Measurements from ENCODE around the gene S100A7A. TPM values are rescaled to one million over a fixed set of nuclear protein-coding genes. Genes with fewer than 3 reads are reported as not detected.

The S100A7A gene
- polyA plus RNA-seq, 1 of the 3 experiments (the other 2 are of a cell fraction), result not detected

DNA sequence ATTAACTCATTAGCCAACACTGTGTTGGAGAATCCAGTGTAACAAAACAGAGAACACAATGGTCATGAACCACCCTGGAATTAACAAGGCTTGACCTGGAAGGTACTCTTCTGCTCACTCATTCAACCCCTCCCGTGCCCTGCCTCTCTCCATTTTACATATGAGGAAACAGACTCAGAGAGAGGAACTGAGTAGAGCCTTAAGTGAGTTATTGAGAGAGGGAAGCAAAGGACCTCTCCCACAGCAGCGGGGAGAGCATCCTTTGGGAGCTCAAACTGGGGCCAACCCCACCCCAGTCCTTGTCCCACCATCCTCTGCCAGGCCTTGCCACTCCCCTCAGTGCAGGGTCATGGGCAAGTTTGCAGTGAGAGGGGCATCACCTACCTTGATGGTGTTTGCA is 42.2 kb upstream of the S100A7A start:
- no peak overlapping the region for H2AFZ ChIP-seq (ENCODE audit: low read depth)
- H3K9me3 ChIP-seq, result no peaks in the 10 kb centered on the region
- no peaks in the 10 kb centered on the region for H3K36me3 ChIP-seq (replicated peaks in 1 of 2; ENCODE audit: control insufficient read depth in 1 of 2, insufficient read depth in 2 of 2, low read length in 1 of 2)
- DNase-seq, result no peak
- no peak overlapping the region for H3K9ac ChIP-seq
- ChIA-PET POLR2A (no interaction called here), CTCF (interaction anchor here (1.6 kb wide), 1 partner anchor 92 kb away, joined by 5 read pairs; no protein-coding TSS in a partner anchor)
- TF ChIP-seq RAD21 (IDR thresholded peaks at IDR 0.05; ENCODE audit: low read length) (no peak), TAF1 (IDR thresholded peaks at IDR 0.05; ENCODE audit: borderline replicate concordance, low read depth, low read length) (no peak), EZH2phosphoT487 (IDR thresholded peaks at IDR 0.05; ENCODE audit: borderline replicate concordance, low read depth) (no peak), GABPA (IDR thresholded peaks at IDR 0.05; ENCODE audit: low read depth) (no peak), MEF2A (IDR thresholded peaks at IDR 0.05; ENCODE audit: borderline replicate concordance, low read depth) (no peak), RCOR1 (IDR thresholded peaks at IDR 0.05; ENCODE audit: low read length) (no peak), FOSL2 (IDR thresholded peaks at IDR 0.05; ENCODE audit: borderline replicate concordance, low read depth) (no peak), POLR2AphosphoS5 (IDR thresholded peaks at IDR 0.05; ENCODE audit: low read depth, low read length) (no peak)
- TF ChIP-seq, protein P1, sequence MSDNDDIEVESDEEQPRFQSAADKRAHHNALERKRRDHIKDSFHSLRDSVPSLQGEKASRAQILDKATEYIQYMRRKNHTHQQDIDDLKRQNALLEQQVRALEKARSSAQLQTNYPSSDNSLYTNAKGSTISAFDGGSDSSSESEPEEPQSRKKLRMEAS (IDR thresholded peaks at IDR 0.05; ENCODE audit: low read depth), result no peak
- TF ChIP-seq, protein P2, sequence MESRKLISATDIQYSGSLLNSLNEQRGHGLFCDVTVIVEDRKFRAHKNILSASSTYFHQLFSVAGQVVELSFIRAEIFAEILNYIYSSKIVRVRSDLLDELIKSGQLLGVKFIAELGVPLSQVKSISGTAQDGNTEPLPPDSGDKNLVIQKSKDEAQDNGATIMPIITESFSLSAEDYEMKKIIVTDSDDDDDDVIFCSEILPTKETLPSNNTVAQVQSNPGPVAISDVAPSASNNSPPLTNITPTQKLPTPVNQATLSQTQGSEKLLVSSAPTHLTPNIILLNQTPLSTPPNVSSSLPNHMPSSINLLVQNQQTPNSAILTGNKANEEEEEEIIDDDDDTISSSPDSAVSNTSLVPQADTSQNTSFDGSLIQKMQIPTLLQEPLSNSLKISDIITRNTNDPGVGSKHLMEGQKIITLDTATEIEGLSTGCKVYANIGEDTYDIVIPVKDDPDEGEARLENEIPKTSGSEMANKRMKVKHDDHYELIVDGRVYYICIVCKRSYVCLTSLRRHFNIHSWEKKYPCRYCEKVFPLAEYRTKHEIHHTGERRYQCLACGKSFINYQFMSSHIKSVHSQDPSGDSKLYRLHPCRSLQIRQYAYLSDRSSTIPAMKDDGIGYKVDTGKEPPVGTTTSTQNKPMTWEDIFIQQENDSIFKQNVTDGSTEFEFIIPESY (IDR thresholded peaks at IDR 0.05; ENCODE audit: borderline replicate concordance, low read depth), result no peak
- TF ChIP-seq, protein P3, sequence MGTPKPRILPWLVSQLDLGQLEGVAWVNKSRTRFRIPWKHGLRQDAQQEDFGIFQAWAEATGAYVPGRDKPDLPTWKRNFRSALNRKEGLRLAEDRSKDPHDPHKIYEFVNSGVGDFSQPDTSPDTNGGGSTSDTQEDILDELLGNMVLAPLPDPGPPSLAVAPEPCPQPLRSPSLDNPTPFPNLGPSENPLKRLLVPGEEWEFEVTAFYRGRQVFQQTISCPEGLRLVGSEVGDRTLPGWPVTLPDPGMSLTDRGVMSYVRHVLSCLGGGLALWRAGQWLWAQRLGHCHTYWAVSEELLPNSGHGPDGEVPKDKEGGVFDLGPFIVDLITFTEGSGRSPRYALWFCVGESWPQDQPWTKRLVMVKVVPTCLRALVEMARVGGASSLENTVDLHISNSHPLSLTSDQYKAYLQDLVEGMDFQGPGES (IDR thresholded peaks at IDR 0.05; ENCODE audit: low read depth, low read length), result no peak
- 0% methylated on average over 2 of the region's 2 CpGs for WGBS (ENCODE audit: low lambda C conversion rate)
- no peaks in the 10 kb centered on the region for H3K4me1 ChIP-seq (ENCODE audit: control insufficient read depth in 1 of 2, insufficient read depth in 2 of 2, low read depth in 1 of 2, low read length in 1 of 2)
- no peak overlapping the region for H3K4me3 ChIP-seq (ENCODE audit: low read depth in 2 of 2, low read length in 1 of 2)
- no peak overlapping the region for H3K27ac ChIP-seq (ENCODE audit: low read depth in 2 of 2, low read length in 1 of 2)
- peaks cover 4% of the 10 kb centered on the region; the same call in 1 of the 2 replicates for H3K27me3 ChIP-seq (ENCODE audit: insufficient read depth)
- no peaks in the 10 kb centered on the region for H3K79me2 ChIP-seq (ENCODE audit: insufficient read depth)
- H3F3A ChIP-seq (replicated peaks; ENCODE audit: insufficient read depth), result no peaks in the 10 kb centered on the region
- no peaks in the 10 kb centered on the region for H3K9me2 ChIP-seq
- no peaks in the 10 kb centered on the region for H4K20me1 ChIP-seq (ENCODE audit: insufficient read depth)
- H3K4me2 ChIP-seq, result no peak overlapping the region

DNA sequence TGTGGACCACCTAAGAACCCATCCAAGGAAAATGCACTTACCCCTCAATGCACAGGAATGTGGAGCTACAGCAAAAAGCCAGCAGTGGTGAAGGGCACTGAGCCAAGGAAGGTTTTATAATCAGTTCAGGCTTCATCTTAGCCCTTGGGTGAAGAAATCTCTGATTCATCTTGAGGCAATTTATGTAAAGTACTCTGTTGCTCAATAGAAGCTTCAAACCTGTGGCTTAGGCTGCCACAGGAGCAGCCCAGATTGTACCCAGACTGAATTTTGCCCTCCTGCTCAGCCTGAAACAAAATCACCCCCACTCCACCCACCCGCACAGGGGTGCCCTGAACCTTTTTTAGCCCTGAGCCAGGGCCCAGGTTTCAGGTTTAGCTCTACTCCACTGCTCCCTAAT is 40.8 kb upstream of the S100A7A start, which contains the start of gene S100A12:
S100A12 (minus strand) TSS at position 111 of the 400 bp plus-strand sequence. CDS start 1,029 bp downstream, outside the sequence.
- Histone ChIP-seq H3K27ac (ENCODE audit: low read depth in 2 of 2, low read length in 1 of 2) (no peak within 1 kb of the TSS), H4K20me1 (ENCODE audit: insufficient read depth) (no peaks in the 10 kb centered on the region), H3K79me2 (ENCODE audit: insufficient read depth) (no peaks in the 10 kb centered on the region), H2AFZ (ENCODE audit: low read depth) (no peak within 1 kb of the TSS), H3K9me3 (no peaks in the 10 kb centered on the region), H3K27me3 (ENCODE audit: insufficient read depth) (no peaks in the 10 kb centered on the region; the same call in 1 of the 2 replicates), H3K9ac (no peak within 1 kb of the TSS), H3K9me2 (no peaks in the 10 kb centered on the region), H3K4me2 (no peak within 1 kb of the TSS), H3K4me3 (ENCODE audit: low read depth in 2 of 2, low read length in 1 of 2) (no peak within 1 kb of the TSS), H3F3A (replicated peaks; ENCODE audit: insufficient read depth) (no peaks in the 10 kb centered on the region), H3K36me3 (replicated peaks in 1 of 2; ENCODE audit: control insufficient read depth in 1 of 2, insufficient read depth in 2 of 2, low read length in 1 of 2) (no peaks in the 10 kb centered on the region), H3K4me1 (ENCODE audit: control insufficient read depth in 1 of 2, insufficient read depth in 2 of 2, low read depth in 1 of 2, low read length in 1 of 2) (no peaks in the 10 kb centered on the region)
- DNase-seq, result no peak
- CTCF ChIA-PET, result interaction anchor here (0.9 to 1.6 kb wide), 2 partner anchors 23 to 119 kb away, joined by 6 to 7 read pairs; no protein-coding TSS in a partner anchor
- 0% methylated on average over 1 of the region's 1 CpG for WGBS (ENCODE audit: low lambda C conversion rate)
- TF ChIP-seq TAF1 (IDR thresholded peaks at IDR 0.05; ENCODE audit: borderline replicate concordance, low read depth, low read length) (no peak), GATA2 (CRISPR knock-in tag; IDR thresholded peaks at IDR 0.05) (no peak), FOXJ3 (CRISPR knock-in tag; IDR thresholded peaks at IDR 0.05) (no peak), RAD21 (IDR thresholded peaks at IDR 0.05; ENCODE audit: low read length) (no peak), JUND (IDR thresholded peaks at IDR 0.05) (no peak), RFX5 (IDR thresholded peaks at IDR 0.05; ENCODE audit: low read length) (no peak), GABPA (IDR thresholded peaks at IDR 0.05; ENCODE audit: low read depth) (no peak), SMC3 (IDR thresholded peaks at IDR 0.05; ENCODE audit: low read depth, low read length) (no peak), EP300 (IDR thresholded peaks at IDR 0.05; ENCODE audit: borderline replicate concordance in 1 of 2, low read depth in 1 of 2, low read length in 1 of 2) (no peak), RCOR1 (IDR thresholded peaks at IDR 0.05; ENCODE audit: low read length) (no peak), NRF1 (IDR thresholded peaks at IDR 0.05; ENCODE audit: low read depth, low read length) (no peak), FOSL2 (IDR thresholded peaks at IDR 0.05; ENCODE audit: borderline replicate concordance, low read depth) (no peak), TEAD4 (IDR thresholded peaks at IDR 0.05; ENCODE audit: borderline replicate concordance, insufficient read depth) (no peak)
- TF ChIP-seq, protein P1 (IDR thresholded peaks at IDR 0.05; ENCODE audit: low read depth), result no peak
- TF ChIP-seq, protein P4, sequence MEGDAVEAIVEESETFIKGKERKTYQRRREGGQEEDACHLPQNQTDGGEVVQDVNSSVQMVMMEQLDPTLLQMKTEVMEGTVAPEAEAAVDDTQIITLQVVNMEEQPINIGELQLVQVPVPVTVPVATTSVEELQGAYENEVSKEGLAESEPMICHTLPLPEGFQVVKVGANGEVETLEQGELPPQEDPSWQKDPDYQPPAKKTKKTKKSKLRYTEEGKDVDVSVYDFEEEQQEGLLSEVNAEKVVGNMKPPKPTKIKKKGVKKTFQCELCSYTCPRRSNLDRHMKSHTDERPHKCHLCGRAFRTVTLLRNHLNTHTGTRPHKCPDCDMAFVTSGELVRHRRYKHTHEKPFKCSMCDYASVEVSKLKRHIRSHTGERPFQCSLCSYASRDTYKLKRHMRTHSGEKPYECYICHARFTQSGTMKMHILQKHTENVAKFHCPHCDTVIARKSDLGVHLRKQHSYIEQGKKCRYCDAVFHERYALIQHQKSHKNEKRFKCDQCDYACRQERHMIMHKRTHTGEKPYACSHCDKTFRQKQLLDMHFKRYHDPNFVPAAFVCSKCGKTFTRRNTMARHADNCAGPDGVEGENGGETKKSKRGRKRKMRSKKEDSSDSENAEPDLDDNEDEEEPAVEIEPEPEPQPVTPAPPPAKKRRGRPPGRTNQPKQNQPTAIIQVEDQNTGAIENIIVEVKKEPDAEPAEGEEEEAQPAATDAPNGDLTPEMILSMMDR (IDR thresholded peaks at IDR 0.05), result no peak
- TF ChIP-seq, protein P3 (IDR thresholded peaks at IDR 0.05; ENCODE audit: low read depth, low read length), result no peak
- POLR2A ChIA-PET, result no interaction called here
